Measurements from ENCODE around the gene BLMH. TPM values are rescaled to one million over a fixed set of nuclear protein-coding genes. Genes with fewer than 3 reads are reported as not detected.
A peak's percentile ranks its signal among the peaks of the same experiment; 100 is the strongest.

Gene BLMH
- total and polyA plus RNA-seq, 4 donors = 10.5 to 50.9 (median 21.6) TPM

- 79 to 90% methylated on average over 10 of the region's 10 CpGs for WGBS, 2 donors
- Histone ChIP-seq H3K27me3 (ENCODE audit: control insufficient read depth in 3 of 3, insufficient read depth in 3 of 3, low read length in 2 of 3) (peaks cover 0 to 5% (median 0%) of the 10 kb centered on the region in 3 donors), H3K27ac (ENCODE audit: low read depth in 1 of 2, low read length in 1 of 2) (no peak overlapping the region), H3K36me3 (ENCODE audit: control insufficient read depth in 4 of 4, insufficient read depth in 4 of 4, low read length in 4 of 4) (no peaks in the 10 kb centered on the region), H3K4me1 (ENCODE audit: control insufficient read depth in 5 of 5, insufficient read depth in 5 of 5, low read length in 5 of 5) (peaks cover 0 to 2% (median 0%) of the 10 kb centered on the region in 5 donors), H3K9ac (ENCODE audit: insufficient read depth in 1 of 2, low read length in 2 of 2) (no peak overlapping the region), H3K9me3 (ENCODE audit: control insufficient read depth in 4 of 4, insufficient read depth in 3 of 4, low read length in 3 of 4) (no peaks in the 10 kb centered on the region), H3K4me3 (no peak overlapping the region)
- TF ChIP-seq, protein P1, sequence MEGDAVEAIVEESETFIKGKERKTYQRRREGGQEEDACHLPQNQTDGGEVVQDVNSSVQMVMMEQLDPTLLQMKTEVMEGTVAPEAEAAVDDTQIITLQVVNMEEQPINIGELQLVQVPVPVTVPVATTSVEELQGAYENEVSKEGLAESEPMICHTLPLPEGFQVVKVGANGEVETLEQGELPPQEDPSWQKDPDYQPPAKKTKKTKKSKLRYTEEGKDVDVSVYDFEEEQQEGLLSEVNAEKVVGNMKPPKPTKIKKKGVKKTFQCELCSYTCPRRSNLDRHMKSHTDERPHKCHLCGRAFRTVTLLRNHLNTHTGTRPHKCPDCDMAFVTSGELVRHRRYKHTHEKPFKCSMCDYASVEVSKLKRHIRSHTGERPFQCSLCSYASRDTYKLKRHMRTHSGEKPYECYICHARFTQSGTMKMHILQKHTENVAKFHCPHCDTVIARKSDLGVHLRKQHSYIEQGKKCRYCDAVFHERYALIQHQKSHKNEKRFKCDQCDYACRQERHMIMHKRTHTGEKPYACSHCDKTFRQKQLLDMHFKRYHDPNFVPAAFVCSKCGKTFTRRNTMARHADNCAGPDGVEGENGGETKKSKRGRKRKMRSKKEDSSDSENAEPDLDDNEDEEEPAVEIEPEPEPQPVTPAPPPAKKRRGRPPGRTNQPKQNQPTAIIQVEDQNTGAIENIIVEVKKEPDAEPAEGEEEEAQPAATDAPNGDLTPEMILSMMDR (IDR thresholded peaks at IDR 0.05; ENCODE audit: control extremely low read depth, extremely low read depth) = no peak
- DNase-seq (no peak), ATAC-seq (ENCODE audit: insufficient read depth, low FRiP score) (no peak)
These were observed 91.6 kb downstream of the BLMH start for GRCh38 chr17:30200106-30200505.

DNA sequence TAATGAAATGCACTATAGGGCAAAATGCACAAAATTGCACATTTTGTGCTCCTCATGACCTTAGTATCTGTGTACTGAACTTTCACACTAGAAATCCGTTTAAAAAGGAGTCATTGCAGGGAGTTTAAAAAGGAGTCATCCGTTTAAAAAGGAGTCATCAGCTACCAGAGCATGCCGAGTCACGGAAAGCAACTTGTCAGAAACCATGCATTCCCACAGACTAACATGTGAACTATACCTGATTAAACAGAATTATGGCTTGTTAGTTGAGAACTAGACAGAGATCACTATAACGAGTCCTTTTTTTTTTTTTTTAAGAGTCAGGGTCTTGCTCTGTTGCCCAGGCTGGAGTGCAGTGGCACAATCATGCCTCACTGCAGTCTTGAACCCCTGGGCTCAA is 92.1 kb downstream of the BLMH start:
- WGBS, 2 donors = 84 to 87% methylated on average over 5 of the region's 5 CpGs
- TF ChIP-seq, protein P1 (IDR thresholded peaks at IDR 0.05; ENCODE audit: control extremely low read depth, extremely low read depth) = no peak
- ATAC-seq (ENCODE audit: insufficient read depth, low FRiP score) = no peak
- no peak overlapping the region for H3K4me3 ChIP-seq
- no peak for DNase-seq
- no peaks in the 10 kb centered on the region for H3K36me3 ChIP-seq (ENCODE audit: control insufficient read depth in 4 of 4, insufficient read depth in 4 of 4, low read length in 4 of 4)
- H3K4me1 ChIP-seq (ENCODE audit: control insufficient read depth in 5 of 5, insufficient read depth in 5 of 5, low read length in 5 of 5) = peaks cover 0 to 2% (median 0%) of the 10 kb centered on the region in 5 donors
- H3K9ac ChIP-seq (ENCODE audit: insufficient read depth in 1 of 2, low read length in 2 of 2) = no peak overlapping the region
- H3K27me3 ChIP-seq (ENCODE audit: control insufficient read depth in 3 of 3, insufficient read depth in 3 of 3, low read length in 2 of 3) = peaks cover 0 to 7% (median 0%) of the 10 kb centered on the region in 3 donors
- H3K27ac ChIP-seq (ENCODE audit: low read depth in 1 of 2, low read length in 1 of 2) = no peak overlapping the region
- H3K9me3 ChIP-seq (ENCODE audit: control insufficient read depth in 4 of 4, insufficient read depth in 3 of 4, low read length in 3 of 4) = no peaks in the 10 kb centered on the region

Small RNA genes lying within 50 kb of the gene (small RNA-seq; reads per million reads assigned to genes)
- 25.3 reads per million, percentile 97 among the genes with 10 or more reads in this experiment for gene RF00154 (ENCODE audit: low replicate concordance)
- gene RNU6-1267P (ENCODE audit: low replicate concordance) = not detected

Other genes starting within 250 kb of the BLMH start
- gene NSRP1, start 175.1 kb downstream of the BLMH start, total RNA-seq = 10 to 100 TPM; 24.8 to 33.5 TPM
- gene NSRP1, start 175.1 kb downstream of the BLMH start, polyA plus RNA-seq = 10 to 100 TPM; 22.3 to 22.8 TPM
- gene SLC6A4, start 56.2 kb downstream of the BLMH start, total RNA-seq = 10 to 100 TPM in 1 of 2 donors, 1 to 10 TPM in 1; 3.5 to 12.7 TPM
- gene SLC6A4, start 56.2 kb downstream of the BLMH start, polyA plus RNA-seq = 1 to 10 TPM; 8.8 to 8.9 TPM
- gene TMIGD1, start 42.1 kb upstream of the BLMH start, total RNA-seq = not detected
- not detected for gene TMIGD1, start 42.1 kb upstream of the BLMH start, polyA plus RNA-seq
- 100 to 1,000 TPM; 106 to 126 TPM for gene CPD, start 87.0 kb upstream of the BLMH start, total RNA-seq
- gene CPD, start 87.0 kb upstream of the BLMH start, polyA plus RNA-seq = 10 to 100 TPM; 11.1 to 69.8 TPM
- 10 to 100 TPM; 40.7 to 45.1 TPM for gene GOSR1, start 185.5 kb upstream of the BLMH start, total RNA-seq
- 10 to 100 TPM; 14.8 to 23.5 TPM for gene GOSR1, start 185.5 kb upstream of the BLMH start, polyA plus RNA-seq